HPDE6-E6E7 (cell line): ENCODE data around the gene C17orf75.

Experiments
- DNase-seq: peaks from one replicate; pipeline ENCODE4 v3.0.0; 2011; ENCODE audit warnings: missing footprints; ENCODE audit errors: extremely low spot score

C17orf75 gene

DNA sequence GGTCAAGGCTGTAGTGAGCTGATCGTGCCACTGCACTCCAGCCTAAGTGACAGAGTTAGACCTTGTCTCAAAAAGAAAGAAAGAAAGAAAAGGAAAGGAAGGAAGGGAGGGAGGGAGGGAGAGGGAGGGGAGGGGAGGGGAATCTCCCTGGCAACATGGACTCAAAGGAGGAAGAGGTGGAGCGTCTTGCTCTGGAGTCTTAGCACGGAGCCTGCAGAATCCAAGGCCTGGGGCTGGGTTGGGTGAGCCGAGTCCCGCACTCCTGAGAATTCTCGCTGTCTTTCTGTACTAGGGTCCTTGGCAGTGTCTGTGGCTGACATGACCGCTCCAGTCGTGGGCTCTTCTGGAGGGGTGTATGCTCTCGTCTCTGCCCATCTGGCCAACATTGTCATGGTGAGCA, 36.9 kb downstream of the C17orf75 start:
- no peak for DNase-seq

DNA sequence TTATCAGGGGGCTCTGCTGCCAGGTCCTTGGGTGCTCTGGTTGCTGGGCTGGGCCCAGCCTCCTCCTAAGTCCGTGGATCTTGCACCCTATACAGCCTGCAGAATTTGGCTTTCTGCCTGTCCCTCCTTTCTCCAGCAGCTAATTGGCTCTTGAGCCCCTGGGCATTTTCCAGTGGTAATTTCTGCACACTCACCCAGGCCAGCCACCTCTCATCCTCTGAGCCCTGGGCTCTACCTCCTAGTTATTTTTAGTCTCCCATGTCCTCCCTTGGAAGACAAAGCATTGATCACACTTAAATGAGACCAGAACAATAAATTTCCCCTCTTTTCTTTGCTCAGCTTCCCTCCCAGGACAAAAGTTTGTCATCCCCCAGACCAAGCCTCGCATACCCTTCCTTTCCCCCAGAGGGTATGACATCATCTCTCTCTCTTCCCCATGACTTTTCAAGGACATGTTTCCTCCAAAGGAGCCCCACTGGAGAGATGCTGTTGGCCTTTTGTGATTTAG, 38.1 kb downstream of the C17orf75 start:
- no peak for DNase-seq

DNA sequence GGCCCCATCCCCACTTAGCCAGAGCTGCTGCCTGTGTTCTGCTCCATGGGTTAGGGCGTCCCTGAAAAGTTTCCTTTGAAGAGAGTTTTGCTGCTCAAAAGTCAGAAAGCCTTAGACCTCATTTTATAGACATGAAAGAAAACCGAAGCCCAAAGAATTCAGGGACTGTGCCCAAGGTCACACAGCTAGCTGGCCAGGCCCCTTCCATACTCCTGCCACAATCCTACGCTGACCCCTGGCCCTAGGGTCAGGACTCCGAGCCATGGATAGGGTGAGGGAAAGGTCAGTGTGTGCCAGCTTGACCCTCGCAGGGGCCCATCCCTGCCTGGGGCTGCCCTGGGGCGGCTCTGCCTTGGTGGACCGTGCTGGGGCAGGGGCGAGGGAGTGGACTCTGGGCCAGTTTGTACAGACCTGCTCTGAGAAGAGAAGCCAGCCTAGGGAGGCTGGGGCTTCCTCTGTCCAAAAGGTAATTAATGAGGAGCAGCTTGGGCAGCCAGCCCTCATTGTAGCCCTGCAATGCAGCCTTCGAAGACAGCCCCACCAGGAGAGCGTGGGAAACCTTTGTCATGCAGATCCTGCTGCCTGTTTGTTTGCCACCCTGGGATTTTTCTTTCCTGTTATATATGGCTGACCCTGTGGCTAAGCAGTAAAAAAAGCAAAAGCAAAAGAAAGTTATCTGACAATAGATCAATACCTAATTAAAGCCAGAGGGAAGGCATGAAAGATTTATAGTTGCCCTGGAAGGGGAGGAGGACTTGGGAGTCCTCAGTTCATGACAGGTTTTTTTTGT, 38.9 kb downstream of the C17orf75 start:
- DNase-seq, result no peak

DNA sequence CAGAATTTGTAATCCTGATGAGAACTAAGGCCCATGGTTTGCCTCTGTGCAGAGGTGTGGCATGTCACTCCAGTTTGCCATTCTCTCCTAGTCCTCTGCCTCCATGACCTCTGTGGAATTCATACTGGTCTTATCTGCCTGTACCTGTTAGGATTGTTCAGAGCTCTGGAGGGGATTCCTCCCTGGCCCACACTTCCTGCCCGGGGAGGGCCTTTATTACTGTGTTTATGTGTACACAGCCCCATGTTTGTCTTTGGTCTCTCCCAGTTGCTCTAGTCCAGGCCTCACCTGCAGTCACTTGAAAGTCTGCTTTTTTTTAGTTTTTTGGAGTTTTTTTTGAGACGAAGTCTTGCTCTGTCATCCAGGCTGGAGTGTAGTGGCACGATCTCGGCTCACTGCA, 39.9 kb downstream of the C17orf75 start:
- no peak for DNase-seq

DNA sequence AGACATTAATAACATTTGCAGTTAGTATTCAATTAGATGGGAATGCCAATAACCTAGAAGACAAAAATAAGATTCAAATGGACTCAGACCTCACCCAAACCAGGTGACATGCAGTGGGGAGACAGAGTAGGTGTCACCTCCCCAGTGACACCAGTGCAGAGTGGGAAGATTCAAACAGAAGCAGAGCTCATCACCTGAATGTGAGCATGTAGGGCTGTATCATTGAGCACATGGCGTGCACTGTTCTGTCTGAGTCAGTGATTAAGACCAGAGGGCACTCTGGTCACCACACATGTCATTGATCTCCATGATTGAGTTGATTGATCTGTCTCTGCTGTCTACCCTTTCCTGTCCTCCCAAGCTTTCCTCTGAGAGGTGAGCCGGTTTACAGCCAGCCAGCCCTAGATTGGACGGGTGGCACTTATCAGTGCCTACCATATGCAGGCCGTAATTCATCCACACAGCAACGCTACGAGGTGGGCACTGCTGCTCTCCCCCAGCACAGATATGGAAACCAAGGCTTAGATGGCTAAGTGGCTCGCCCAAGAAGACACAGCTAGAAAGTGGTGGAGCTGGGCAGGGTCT, 42.3 kb downstream of the C17orf75 start:
- no peak for DNase-seq

DNA sequence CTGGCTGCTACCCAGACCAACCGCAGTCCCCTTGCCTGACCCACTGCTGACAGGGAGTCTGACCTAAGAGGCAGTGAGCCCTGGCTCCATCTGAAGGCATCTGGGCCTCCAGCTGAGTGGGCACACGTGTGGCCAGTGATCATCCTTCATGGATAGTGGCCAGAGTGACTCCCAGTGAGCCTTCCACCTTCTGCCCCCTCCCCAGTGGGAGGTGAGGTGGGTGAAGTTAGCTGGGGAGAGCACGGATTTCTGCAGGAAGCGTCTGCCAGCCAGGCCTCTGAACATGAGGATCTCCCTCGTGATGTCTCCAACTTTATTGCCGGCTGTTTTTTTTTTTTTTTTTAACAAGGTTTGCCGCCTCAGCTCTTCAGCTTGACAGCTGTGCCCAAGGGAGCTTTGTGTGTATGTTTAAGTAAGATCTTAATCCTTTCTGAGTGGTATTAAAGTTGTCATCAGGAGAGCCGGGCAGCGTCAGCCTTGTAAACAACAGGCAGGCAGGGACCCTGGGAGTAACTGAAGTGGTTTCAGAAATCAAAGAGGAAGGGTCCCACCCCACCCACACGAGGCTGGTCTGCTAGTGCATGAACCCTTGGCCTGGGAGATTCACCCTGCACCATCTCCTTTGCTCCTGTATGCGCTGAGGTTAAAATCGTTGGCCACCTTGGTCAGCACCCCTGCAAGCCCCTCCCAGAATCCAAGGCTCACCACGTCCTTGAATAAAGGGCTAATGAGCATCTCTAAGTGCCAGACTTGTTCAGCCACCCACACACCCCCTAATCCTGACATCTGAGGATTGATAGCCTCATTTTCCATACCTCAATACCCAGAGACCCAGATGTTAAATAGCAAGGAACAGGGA, 43.0 kb downstream of the C17orf75 start:
- no peak for DNase-seq

DNA sequence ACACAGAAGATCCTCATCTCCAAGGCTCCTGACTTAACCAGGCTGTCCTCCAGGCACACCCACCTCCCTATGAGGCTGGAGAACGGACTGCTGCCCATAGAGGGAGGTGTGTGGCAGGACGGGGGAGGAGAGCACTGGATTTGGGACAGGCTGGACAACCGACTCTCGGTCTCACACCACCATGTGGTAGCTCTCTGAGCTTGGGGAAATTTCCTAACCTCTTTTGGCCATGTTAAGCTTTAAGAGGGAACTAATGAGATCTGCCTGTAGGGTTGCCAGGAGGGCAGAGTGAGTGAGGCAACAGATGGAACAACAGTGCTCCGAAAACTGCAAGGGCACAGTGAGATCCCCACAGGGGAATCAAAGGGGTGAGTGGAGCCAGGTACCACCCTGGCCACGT, 43.7 kb downstream of the C17orf75 start:
- DNase-seq, result no peak

DNA sequence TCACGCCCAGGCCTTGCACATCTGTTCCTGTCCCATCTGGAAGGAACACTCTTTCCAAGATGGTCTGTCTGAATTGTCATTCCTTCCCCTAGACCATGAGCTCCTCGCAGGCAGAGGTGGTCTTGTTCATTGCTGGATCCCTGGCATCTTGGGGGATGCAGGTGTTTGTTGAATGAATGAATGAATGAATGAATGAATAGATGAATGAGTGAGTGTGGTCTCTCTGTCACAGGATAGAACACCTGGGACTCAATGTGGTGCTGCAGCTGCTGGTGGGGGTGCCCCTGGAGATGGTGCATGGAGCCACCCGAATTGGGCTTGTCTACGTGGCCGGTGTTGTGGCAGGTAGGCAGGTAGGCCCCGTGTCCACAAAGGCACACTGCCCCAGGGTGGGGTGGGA, 44.1 kb downstream of the C17orf75 start:
- no peak for DNase-seq

DNA sequence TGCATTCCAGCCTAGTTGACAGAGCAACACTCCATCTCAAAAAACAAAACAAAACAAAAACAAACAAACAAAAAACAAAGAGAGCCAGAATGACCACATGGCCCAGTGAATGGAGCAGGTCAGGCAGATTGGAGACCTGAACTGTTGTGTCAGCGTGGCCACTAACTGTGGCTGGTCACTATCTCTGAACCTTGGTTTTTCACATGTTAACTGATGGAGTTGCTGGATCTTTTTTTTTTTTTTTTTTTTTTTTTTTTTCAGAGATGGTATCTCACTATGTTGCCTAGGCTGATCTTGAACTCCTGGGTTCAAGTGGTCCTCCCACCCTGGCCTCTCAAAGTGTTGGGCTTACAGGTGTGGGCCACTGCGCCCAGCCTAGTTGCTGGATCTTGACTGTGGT, 44.5 kb downstream of the C17orf75 start:
- no peak for DNase-seq

DNA sequence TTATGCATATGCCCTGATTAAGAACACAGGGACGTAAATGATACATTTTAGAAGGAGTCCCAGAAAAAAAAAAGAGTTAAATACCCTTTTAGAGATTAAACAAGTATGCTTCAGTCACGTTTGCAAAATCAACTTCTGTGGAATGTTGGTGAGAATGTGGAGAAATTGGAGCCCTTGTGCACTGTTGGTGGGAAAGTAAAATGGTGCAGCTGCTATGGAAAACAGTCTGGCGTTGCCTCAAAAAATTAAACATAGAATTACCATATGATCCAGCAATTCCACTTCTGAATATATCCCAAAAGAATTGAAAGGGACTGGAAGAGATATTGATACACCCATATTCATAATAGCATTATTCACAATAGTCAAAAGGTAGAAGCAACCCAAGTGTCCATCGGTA, 49.9 kb downstream of the C17orf75 start:
- DNase-seq, result no peak

DNA sequence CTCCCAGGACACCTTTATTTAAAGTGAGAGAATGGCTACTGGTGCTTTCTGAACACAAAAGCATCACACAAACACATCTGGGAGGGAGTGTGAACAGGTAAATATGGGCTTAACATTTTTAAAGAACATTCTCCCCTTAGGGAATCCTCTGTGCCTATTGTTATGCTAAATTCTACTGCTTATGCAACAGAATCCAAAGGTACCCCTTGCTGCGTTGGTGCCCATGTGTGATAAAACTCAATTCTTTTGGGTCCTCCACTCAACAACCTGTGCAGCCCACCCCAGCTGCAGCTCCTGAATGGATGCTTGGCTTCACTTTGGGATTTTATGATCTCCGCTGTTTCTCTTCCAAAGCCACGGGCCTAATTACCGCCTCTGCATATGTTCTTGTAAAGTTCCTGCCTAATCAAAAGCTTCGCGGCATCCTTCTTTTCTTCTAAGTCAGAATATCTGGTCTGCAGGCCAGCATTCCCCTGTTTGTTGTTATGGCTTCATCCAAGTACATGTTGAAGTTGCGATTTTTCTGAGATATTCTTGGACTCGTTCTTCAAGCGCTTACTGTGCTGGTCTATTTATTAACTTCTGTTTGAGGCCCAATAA, 52.4 kb downstream of the C17orf75 start:
- DNase-seq, result no peak

DNA sequence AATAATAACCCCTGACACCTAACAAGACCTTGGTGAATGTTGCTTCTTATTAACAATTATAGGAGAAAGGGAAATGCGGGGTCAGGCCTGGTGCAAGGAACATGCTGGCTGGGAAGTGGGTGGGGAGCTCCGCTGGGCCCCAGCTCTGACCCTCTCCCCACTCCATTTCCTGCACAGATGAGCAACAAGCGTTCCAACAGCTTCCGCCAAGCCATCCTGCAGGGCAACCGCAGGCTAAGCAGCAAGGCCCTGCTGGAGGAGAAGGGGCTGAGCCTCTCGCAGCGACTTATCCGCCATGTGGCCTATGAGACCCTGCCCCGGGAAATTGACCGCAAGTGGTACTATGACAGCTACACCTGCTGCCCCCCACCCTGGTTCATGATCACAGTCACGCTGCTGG, 53.4 kb downstream of the C17orf75 start:
- no peak for DNase-seq

DNA sequence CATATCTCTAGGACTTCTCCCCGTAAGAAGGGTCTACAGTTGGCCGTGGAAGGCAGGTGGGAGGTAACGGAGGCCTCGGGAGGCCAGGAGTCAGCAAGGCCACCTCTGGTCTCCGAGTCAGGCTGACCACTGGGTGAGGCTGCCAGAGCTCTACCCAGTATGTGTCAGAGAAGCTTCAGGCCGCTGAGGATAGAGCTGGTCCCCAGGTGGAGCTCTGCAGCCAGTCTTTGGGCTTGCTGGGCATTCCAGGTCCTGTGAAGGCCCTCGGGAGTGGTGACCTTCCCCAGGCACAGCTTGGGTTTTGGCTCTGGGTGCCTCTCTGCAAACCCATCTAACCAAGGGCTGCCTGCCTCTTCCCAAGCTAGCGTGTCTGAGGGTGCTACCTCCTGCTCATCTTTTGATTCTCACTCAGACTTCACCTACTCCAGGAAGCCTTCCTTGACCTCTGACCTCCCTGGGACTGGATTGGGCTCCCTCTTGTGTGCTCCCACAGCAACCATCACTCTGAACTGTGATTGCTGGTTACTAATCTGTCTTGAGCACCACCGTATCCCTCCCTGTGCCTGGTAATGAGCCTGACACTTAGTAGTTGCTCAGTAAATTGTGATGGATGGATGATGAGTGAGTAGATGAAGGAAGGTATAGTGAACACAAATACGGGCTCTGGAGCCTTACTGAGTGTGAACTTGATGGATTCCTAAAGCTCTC, 54.0 kb downstream of the C17orf75 start:
- no peak for DNase-seq

DNA sequence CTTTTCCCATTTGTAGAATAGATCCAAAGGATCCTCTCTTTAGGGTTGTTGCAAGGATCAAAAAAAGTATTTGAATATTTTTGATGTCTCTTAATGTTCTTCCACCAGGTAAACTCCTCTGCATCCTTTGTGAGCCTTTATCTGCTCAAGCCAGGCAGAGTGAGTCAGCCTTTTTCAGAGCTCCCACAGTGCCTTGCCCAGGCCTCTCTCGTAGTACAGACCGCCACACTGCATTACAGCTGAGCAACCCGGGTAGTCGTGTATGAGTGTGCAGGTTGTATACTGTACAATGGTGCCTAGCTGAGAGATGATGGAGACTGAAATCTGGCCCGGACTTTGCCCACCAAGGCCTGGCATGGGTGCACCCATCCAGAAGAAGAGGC, 55.5 kb downstream of the C17orf75 start:
- no peak for DNase-seq

DNA sequence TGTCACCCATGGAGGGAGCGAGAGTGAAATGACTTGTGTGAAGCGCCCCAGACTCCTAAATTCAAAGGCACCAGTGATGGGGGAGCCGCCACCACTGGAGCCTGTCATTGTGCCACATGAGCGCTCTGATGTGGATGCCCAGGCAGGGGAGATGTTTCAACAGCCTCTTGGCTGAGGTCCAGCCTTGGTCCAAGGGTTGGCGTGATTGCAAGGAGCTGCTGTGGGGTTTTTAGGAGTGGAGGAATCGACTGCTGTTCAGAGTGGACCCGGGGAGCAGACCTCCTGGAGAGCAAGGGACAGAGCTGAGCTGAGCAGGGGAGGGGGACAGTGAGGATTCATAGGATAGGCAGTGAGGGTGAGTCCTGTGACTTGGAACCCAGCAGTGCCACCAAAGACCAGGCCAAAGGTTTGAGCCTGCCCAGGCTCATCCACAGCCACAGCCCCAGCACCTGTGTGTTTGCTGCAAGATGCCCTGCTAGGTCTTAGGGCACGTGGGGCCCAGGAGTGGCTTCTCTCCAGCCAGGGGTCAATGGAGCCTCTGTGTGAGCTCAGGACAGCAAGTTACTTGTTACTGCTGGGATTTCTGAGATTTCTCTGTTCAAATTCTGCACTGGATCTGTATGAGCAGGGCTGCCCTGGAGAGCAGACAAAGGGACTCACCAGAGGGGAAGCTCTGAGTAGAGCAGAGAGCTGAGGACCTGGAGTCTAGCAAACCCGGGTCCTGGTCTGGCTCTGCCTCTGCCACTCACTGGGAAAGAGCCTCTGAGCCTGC, 56.0 kb downstream of the C17orf75 start:
- DNase-seq, result no peak

DNA sequence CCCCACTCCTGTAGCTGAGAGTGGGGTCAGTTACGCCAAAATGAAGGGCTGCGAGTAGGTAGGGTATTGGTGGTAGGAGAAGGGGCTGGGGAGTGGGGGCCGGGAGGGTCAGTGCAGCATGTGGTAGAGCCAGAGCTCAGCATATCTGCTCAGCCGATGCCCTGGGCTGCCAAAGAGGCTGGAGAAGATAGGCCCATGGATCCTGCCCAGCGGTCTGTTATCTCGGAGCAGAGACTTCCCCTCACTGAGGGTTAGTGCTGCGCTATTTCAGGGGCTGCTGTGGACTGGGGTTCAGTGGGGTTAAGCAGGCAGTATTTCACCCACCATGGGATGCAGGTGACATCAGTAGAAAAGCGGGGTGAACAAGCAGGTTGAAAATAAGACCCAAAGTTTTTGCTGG, 56.7 kb downstream of the C17orf75 start:
- DNase-seq, result no peak

DNA sequence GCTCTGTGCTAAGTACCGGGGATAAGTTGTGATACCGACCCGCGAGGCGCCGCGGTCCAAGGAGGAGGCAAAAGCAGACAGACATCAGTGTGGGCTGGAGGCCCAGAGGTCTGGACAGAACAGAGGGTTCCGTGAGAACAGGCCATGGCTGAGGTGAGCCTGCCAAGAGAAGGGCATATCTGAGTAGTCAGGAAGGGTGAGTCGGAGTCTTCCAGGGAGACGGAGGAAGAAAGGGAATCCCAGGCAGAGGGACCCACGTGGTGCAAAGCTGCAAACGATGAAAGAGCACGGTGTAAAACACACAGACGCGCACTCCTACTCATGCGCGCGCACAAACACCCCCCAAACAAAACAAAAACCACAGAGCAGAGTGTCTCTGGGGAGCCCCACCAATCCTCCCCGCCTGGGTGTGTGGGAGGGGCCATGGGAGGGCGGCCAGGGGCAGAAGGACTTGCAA, 58.2 kb downstream of the C17orf75 start:
- no peak for DNase-seq

DNA sequence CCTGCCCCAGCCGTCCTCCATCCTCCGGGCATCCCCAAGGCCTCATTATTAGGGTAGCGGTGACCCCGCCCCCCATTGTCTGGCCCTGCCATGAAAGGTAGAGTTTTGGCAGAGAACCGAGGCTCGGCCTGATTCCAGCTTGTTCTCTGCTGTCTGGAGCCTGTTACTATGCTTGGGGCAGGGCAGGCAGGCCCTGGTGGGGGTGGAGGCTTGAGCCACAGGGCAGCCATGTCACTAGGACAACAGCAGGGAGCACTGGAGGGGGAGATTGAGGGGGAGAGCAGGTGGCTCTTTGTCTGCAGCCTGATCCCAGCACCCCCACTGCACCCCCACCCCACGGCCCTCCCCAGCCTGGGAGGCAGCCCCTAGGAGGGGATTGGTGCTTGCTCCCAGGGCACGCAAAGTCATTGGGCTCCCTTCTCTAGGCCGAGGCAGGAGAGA, 60.9 kb downstream of the C17orf75 start:
- no peak for DNase-seq

DNA sequence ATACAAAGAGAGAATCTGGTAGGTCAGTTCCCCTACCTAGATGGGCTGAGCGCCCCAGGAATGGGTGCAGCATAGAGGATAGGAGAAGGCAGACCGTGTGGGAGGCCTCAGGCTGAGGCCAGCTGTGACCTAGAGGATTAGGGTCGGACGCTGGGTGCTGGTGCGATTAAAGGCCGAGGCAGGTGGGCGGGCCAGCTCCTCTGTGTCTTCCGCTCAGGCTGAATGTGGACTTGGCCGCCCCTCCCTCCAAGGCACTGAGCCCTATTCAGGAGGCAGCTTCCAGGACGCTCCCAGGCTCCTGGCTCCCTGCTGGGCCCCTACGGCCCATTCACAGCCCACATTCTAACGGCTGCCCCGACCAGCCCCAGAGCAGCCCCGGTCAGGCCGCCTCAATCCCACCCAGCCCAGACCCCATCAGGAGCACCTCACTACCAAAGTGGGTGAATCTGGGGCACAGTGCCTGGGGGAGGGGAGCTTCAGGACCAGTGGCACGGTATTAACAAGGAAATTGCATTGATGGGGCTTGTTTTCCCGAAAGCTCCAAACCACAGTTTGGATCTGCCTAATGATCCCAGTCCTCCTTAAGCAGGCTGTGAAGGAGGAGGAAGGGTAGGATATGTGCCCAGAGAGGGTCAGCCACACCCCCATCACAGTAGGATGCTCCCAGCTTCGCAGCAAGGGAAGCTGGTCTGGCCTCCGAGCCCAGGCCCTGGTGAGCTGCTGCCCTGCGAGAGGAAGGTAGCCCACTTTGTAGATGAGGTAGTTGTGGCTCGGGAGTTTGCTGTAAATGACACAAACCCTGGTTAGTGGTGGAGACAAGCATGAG, 61.9 kb downstream of the C17orf75 start:
- no peak for DNase-seq

DNA sequence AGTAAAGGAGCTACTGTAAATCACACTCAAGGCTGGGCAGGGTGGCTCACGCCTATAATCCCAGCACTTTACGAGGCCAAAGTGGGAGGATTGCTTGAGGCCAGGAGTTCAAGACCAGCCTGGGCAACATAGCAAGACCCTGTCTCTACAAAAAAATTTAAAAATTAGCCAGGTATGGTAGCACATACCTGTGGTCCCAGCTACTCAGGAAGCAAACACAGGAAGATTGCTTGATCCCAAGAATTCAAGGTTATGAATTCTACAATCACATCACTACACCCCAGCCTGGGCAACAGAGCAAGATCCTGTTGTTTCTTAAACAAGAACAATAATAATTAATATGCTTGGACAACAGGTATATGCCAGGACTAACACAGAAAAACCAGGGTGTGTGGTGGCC, 63.2 kb downstream of the C17orf75 start:
- DNase-seq, result no peak
